DOHH2 (cell line): ENCODE measurements around the gene GPR3.
"Not testable (repeated sequence)": the region's sequence is repeated elsewhere in the genome, so short reads cannot be mapped to it uniquely, and the experiment has no call there.

Experiments used
- H3F3A ChIP-seq: fragments of 200-600 bp; sonication (generic), shearing (Covaris generic); 2 replicates; pipeline ENCODE4 v1.6.0; 2016; ENCODE audit warnings: antibody characterized with exemption, mild to moderate bottlenecking; ENCODE audit not compliant: control insufficient read depth, insufficient read depth
- H3K27ac ChIP-seq: fragments of 200-600 bp; sonication (generic); 2 replicates; pipeline ENCODE4 v1.5.1; 2014; ENCODE audit warnings: low read depth, mild to moderate bottlenecking, low read length, moderate library complexity
- H3K27me3 ChIP-seq: fragments of 200-600 bp; sonication (generic); 2 replicates; pipeline ENCODE4 v1.6.1; 2014; ENCODE audit warnings: mild to moderate bottlenecking, low read length, mixed read lengths; ENCODE audit not compliant: control insufficient read depth
- H3K36me3 ChIP-seq: fragments of 200-600 bp; sonication (generic); 2 replicates; pipeline ENCODE4 v1.6.1; 2014; ENCODE audit warnings: mild to moderate bottlenecking, low read length, moderate library complexity, mixed read lengths; ENCODE audit not compliant: control insufficient read depth
- H3K4me1 ChIP-seq: fragments of 200-600 bp; sonication (generic); 2 replicates; pipeline ENCODE4 v1.6.1; 2014; ENCODE audit warnings: mild to moderate bottlenecking, low read length, mixed read lengths; ENCODE audit not compliant: control insufficient read depth
- H3K4me2 ChIP-seq: fragments of 200-600 bp; sonication (generic); 2 replicates; pipeline ENCODE4 v1.6.0; 2014; ENCODE audit warnings: mild to moderate bottlenecking, low read length, moderate library complexity
- H3K4me3 ChIP-seq: fragments of 200-600 bp; sonication (generic); 2 replicates; pipeline ENCODE4 v1.5.1; 2014; ENCODE audit warnings: mild to moderate bottlenecking, low read length, mixed read lengths
- H3K79me2 ChIP-seq: fragments of 200-600 bp; sonication (generic); 2 replicates; pipeline ENCODE4 v1.6.1; 2014; ENCODE audit warnings: mild to moderate bottlenecking, low read length, mixed read lengths; ENCODE audit not compliant: control insufficient read depth
- H3K9me2 ChIP-seq: fragments of 200-600 bp; sonication (generic); replicated peaks from 2 replicates; pipeline ENCODE4 v1.6.1; 2014; ENCODE audit warnings: mild to moderate bottlenecking, low read length, mixed read lengths; ENCODE audit not compliant: control insufficient read depth
- H3K9me3 ChIP-seq: fragments of 200-600 bp; sonication (generic); 2 replicates; pipeline ENCODE4 v1.6.1; 2014; ENCODE audit warnings: antibody characterized with exemption, low read length, mixed read lengths; ENCODE audit not compliant: control insufficient read depth, insufficient read depth
- H4K20me1 ChIP-seq: fragments of 200-600 bp; sonication (generic); 2 replicates; pipeline ENCODE4 v1.6.0; 2014; ENCODE audit warnings: low read depth, mild to moderate bottlenecking, antibody characterized with exemption, low read length, moderate library complexity; ENCODE audit not compliant: control insufficient read depth, insufficient read depth
- EZH2phosphoT487 ChIP-seq: fragments of 200-600 bp; sonication (generic); IDR thresholded peaks from 2 replicates; pipeline ENCODE4 v1.6.1; 2017; ENCODE audit warnings: borderline replicate concordance, mild to moderate bottlenecking, antibody characterized with exemption, low read length, moderate library complexity, mixed read lengths
- TF ChIP-seq, protein P1 (sequence below): fragments of 200-600 bp; sonication (generic); IDR thresholded peaks from one replicate; pipeline ENCODE4 v1.5.1; 2014; ENCODE audit warnings: antibody characterized with exemption, mild to moderate bottlenecking, low read depth, low read length; ENCODE audit not compliant: poor library complexity, severe bottlenecking

GPR3 gene

DNA sequence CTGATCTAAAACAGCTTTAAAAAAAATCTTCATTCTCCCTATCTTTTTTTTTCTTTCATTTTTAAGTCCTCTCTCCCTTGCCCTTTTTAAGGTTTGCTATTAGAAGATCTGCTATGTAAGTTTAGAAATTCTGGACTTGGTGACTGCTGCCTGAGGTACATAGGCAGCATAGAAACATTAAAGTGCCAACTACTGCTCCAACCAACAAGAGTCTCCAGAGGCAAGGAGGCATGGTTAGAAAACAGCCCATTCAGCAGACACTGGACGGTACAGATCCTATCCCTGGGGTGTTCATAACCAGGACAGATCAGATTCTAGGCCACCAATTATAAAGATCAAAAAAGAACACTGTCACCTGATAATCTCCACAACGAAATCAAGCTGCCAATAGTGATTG is 36.6 kb downstream of the GPR3 start:
- Histone ChIP-seq H3K27me3 (no peaks in the 10 kb centered on the region), H3K4me1 (peaks cover 67% of the 10 kb centered on the region), H3K4me2 (peak overlapping the region; percentile 20), H3F3A (0 out of 2 replicates have a peak, but pooled peaks cover 5% of the 10 kb centered on the region), H3K36me3 (peaks cover 39% of the 10 kb centered on the region), H3K9me2 (no peaks in the 10 kb centered on the region), H4K20me1 (no peaks in the 10 kb centered on the region; the same call in 1 of the 2 replicates), H3K27ac (no peak overlapping the region), H3K4me3 (no peak overlapping the region), H3K79me2 (peaks cover 77% of the 10 kb centered on the region), H3K9me3 (no peaks in the 10 kb centered on the region)
- TF ChIP-seq, protein P1, sequence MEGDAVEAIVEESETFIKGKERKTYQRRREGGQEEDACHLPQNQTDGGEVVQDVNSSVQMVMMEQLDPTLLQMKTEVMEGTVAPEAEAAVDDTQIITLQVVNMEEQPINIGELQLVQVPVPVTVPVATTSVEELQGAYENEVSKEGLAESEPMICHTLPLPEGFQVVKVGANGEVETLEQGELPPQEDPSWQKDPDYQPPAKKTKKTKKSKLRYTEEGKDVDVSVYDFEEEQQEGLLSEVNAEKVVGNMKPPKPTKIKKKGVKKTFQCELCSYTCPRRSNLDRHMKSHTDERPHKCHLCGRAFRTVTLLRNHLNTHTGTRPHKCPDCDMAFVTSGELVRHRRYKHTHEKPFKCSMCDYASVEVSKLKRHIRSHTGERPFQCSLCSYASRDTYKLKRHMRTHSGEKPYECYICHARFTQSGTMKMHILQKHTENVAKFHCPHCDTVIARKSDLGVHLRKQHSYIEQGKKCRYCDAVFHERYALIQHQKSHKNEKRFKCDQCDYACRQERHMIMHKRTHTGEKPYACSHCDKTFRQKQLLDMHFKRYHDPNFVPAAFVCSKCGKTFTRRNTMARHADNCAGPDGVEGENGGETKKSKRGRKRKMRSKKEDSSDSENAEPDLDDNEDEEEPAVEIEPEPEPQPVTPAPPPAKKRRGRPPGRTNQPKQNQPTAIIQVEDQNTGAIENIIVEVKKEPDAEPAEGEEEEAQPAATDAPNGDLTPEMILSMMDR: no peak
- no peak for TF ChIP-seq EZH2phosphoT487

- H3K4me3 ChIP-seq: peak overlapping the region; percentile 41
- no peak overlapping the region for H3K27ac ChIP-seq
- H3K4me1 ChIP-seq: peaks cover 88% of the 10 kb centered on the region
- H3K27me3 ChIP-seq: no peaks in the 10 kb centered on the region
- no peaks in the 10 kb centered on the region for H3K9me2 ChIP-seq
- TF ChIP-seq EZH2phosphoT487: no peak
- TF ChIP-seq, protein P1: no peak
- H3K9me3 ChIP-seq: no peaks in the 10 kb centered on the region
- H4K20me1 ChIP-seq: no peaks in the 10 kb centered on the region; the same call in 1 of the 2 replicates
- peak overlapping the region; percentile 66 for H3K4me2 ChIP-seq
- peaks cover 40% of the 10 kb centered on the region for H3K36me3 ChIP-seq
- H3F3A ChIP-seq: peaks cover 8% of the 10 kb centered on the region
- peaks cover 80% of the 10 kb centered on the region for H3K79me2 ChIP-seq
These were observed 38.6 kb downstream of the GPR3 start for GRCh38 chr1:27430903-27431600.

- peaks cover 84% of the 10 kb centered on the region for H3K79me2 ChIP-seq
- peaks cover 93% of the 10 kb centered on the region for H3K4me1 ChIP-seq
- TF ChIP-seq, protein P1: no peak
- no peak for TF ChIP-seq EZH2phosphoT487
- H4K20me1 ChIP-seq: no peaks in the 10 kb centered on the region; the same call in 1 of the 2 replicates
- peaks cover 13% of the 10 kb centered on the region for H3F3A ChIP-seq
- peak overlapping the region; percentile 41; the same call in 1 of the 2 replicates for H3K4me3 ChIP-seq
- no peaks in the 10 kb centered on the region for H3K9me3 ChIP-seq
- peak overlapping the region; percentile 66 for H3K4me2 ChIP-seq
- H3K27me3 ChIP-seq: no peaks in the 10 kb centered on the region
- H3K27ac ChIP-seq: no peak overlapping the region
- no peaks in the 10 kb centered on the region for H3K9me2 ChIP-seq
- peaks cover 36% of the 10 kb centered on the region for H3K36me3 ChIP-seq
These were observed 39.1 kb downstream of the GPR3 start for GRCh38 chr1:27431601-27431940.

DNA sequence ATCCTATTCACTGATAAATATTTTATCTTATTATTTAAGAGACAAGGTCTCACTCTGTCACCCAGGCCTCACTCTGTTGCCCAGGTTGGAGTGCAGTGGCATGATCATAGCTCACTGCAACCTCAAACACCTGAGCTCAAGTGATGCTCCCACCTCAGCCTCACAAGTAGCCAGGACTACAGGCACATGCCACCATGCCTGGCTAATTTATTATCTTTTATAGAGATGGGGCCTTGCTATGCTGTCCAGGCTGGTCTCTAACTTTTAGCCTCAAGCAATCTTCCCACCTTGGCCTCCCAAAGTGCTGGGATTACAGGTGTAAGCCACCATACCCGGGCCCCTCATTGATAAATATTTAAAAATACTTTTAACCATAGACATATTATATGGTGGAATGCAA is 40.3 kb downstream of the GPR3 start:
- Histone ChIP-seq H3F3A (peaks cover 14% of the 10 kb centered on the region), H3K79me2 (peaks cover 85% of the 10 kb centered on the region)

More for the DNA sequence above, 40.3 kb downstream of the GPR3 start:
- not testable (repeated sequence) for H3K27ac ChIP-seq, H3K9me3 ChIP-seq, H3K4me2 ChIP-seq, H3K27me3 ChIP-seq, H3K4me3 ChIP-seq, H3K9me2 ChIP-seq, H4K20me1 ChIP-seq
- H3K4me1 ChIP-seq: peaks cover 97% of the 10 kb centered on the region
- peaks cover 25% of the 10 kb centered on the region for H3K36me3 ChIP-seq
